K562 (cell line): ENCODE data around the gene SLC25A44.

Experiments used
- ADNP ChIP-seq: fragments of 200-800 bp; sonication (Bioruptor generic); IDR thresholded peaks from 2 replicates; pipeline ENCODE4 v1.6.1; 2016; ENCODE audit warnings: missing genetic modification characterization, missing compliant biosample characterization
- CTCF ChIP-seq, 3 experiments: IDR thresholded peaks in 2 of 3; conservative IDR thresholded peaks in 1 of 3; 2 replicates each; pipeline ENCODE4 v1.5.1; 2011 to 2012; ENCODE audit warnings: low read length in 3 of 3, mild to moderate bottlenecking in 3 of 3, control low read depth in 2 of 3, improper control_type of control experiment in 1 of 3, inconsistent platforms in 1 of 3, low read depth in 1 of 3, mixed read lengths in 1 of 3, moderate library complexity in 1 of 3; ENCODE audit not compliant: insufficient read depth in 2 of 3
- CXXC5 ChIP-seq: fragments of 250-450 bp; sonication (Bioruptor Pico); IDR thresholded peaks from 2 replicates; pipeline ENCODE4 v1.8.0; 2022; ENCODE audit warnings: inconsistent platforms, mild to moderate bottlenecking, moderate library complexity
- POLR2A ChIP-seq: fragments of 450-650 bp; conservative IDR thresholded peaks from 2 replicates; pipeline ENCODE4 v1.6.1; 2016
- RAD21 ChIP-seq, 2 experiments: fragments of 250-450 bp in 1 of 2; fragments of 450-650 bp in 1 of 2; sonication (Bioruptor Pico) in 1 of 2; formaldehyde crosslinking in 1 of 2; IDR thresholded peaks in 1 of 2; conservative IDR thresholded peaks in 1 of 2; 2 replicates each; pipeline versions ENCODE4 v1.4.0 to v1.8.0; 2020 to 2022; ENCODE audit warnings: mild to moderate bottlenecking in 2 of 2, moderate library complexity in 1 of 2
- TCF7L2 ChIP-seq: fragments of 150-350 bp; IDR thresholded peaks from 2 replicates; pipeline ENCODE4 v1.6.1; 2016; ENCODE audit warnings: low read depth, mild to moderate bottlenecking, low read length, moderate library complexity
- ZKSCAN1 ChIP-seq: fragments of 150-350 bp; IDR thresholded peaks from 2 replicates; pipeline ENCODE4 v1.6.1; 2016; ENCODE audit warnings: low read depth, low read length
- ZNF197 ChIP-seq: fragments of 200-800 bp; sonication (Bioruptor generic); IDR thresholded peaks from 2 replicates; pipeline ENCODE4 v1.6.1; 2016; ENCODE audit warnings: low read depth, missing genetic modification characterization, missing compliant biosample characterization

- TF ChIP-seq CTCF (IDR thresholded peaks at IDR 0.05 in 2 of 3, conservative IDR thresholded peaks at IDR 0.05 in 1 of 3; ENCODE audit: insufficient read depth in 2 of 3, low read depth in 1 of 3, low read length in 3 of 3) (no peak), RAD21 (CRISPR knock-in tag; conservative IDR thresholded peaks at IDR 0.05 in 1 of 2, IDR thresholded peaks at IDR 0.05 in 1 of 2) (no peak), ZKSCAN1 (no peak), ZNF197 (CRISPR knock-in tag) (no peak), ADNP (tag) (no peak), TCF7L2 (no peak), POLR2A (no peak), CXXC5 (CRISPR knock-in tag) (no peak)
Measured at GRCh38 chr1:156165083-156165482, 28.8 kb upstream of the SLC25A44 start.
